Gastrocnemius medialis (tissue), 4 donors: Measurements from ENCODE around the gene OBSCN.

ENCODE experiments used
- POLR2A ChIP-seq, 2 donors: fragments of 450-650 bp; IDR thresholded peaks; one replicate each; pipeline ENCODE4 v1.6.1; 2017; ENCODE audit warnings: antibody characterized with exemption in 2 of 2, mild to moderate bottlenecking in 2 of 2, moderate library complexity in 2 of 2
- TF ChIP-seq, protein P1 (sequence below), 5 experiments: fragments of 450-650 bp in 3 of 5; fragments of 200-600 bp in 2 of 5; sonication (generic) in 2 of 5; IDR thresholded peaks in 4 of 5; conservative IDR thresholded peaks in 1 of 5; 1 replicate in 4 of 5; 2 replicates in 1 of 5; pipeline ENCODE4 v1.5.1; 2016 to 2019; ENCODE audit warnings: antibody characterized with exemption in 5 of 5, mild to moderate bottlenecking in 3 of 5, moderate library complexity in 3 of 5

DNA sequence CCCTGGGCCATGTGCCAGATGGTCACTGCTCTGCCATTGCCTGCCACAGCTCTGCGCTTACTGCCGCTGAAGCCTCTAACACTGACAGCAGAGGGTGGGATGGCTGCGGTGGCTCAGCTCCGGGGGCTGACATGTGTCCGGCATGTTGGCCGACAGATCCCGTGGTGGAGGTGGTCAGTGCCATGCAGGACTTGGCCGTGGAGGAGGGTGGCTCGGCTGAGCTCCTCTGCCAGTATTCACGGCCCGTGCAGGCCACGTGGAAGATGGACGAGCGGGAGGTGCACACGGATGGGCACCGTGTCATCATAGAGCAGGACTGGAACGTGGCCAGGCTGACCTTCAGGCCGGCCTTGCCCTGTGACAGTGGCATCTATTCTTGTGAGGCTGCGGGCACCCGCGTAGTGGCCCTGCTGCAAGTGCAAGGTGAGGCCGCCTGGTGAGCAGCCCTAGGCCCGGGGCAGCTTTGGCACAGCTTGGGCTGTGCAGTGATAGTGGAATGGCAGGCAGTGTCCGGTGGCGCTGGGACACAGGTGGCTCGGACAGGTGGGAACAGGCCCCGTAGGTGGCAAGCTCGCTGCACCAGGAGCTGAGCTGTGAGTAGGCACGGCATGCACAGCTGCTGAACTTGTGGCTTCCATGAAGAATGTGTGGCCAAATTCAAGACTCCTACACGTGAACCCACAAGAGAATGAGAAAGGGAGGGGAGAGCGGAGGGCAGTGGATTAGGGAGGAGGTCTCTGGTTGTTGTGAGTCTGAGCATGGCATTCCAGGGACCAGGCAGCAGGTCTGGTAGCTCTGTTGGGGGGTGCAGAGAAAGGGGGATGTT is 107.0 kb downstream of the OBSCN start:
- no peak for TF ChIP-seq POLR2A (IDR thresholded peaks at IDR 0.05)
- TF ChIP-seq, protein P1, sequence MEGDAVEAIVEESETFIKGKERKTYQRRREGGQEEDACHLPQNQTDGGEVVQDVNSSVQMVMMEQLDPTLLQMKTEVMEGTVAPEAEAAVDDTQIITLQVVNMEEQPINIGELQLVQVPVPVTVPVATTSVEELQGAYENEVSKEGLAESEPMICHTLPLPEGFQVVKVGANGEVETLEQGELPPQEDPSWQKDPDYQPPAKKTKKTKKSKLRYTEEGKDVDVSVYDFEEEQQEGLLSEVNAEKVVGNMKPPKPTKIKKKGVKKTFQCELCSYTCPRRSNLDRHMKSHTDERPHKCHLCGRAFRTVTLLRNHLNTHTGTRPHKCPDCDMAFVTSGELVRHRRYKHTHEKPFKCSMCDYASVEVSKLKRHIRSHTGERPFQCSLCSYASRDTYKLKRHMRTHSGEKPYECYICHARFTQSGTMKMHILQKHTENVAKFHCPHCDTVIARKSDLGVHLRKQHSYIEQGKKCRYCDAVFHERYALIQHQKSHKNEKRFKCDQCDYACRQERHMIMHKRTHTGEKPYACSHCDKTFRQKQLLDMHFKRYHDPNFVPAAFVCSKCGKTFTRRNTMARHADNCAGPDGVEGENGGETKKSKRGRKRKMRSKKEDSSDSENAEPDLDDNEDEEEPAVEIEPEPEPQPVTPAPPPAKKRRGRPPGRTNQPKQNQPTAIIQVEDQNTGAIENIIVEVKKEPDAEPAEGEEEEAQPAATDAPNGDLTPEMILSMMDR (IDR thresholded peaks at IDR 0.05 in 4 of 5, conservative IDR thresholded peaks at IDR 0.05 in 1 of 5): no peak
